Measurements from ENCODE around the gene OR51T1. TPM values are rescaled to one million over a fixed set of nuclear protein-coding genes. Genes with fewer than 3 reads are reported as not detected.

Gene OR51T1
- total RNA-seq, 4 donors from 2014 or later: not detected

GRCh38 chr11:4884361-4884760 lies 2.7 kb downstream of the OR51T1 start:
- whole genome bisulfite sequencing, 2 donors: 60% methylated on average over 3 of the region's 3 CpGs
- Histone ChIP-seq H3K36me3 (no peaks in the 10 kb centered on the region), H3K9me3 (no peaks in the 10 kb centered on the region), H3K27ac (no peak overlapping the region), H3K27me3 (no peaks in the 10 kb centered on the region), H3K4me3 (no peak overlapping the region), H3K4me1 (no peaks in the 10 kb centered on the region)
- intact Hi-C loops (cut with DNase I): no loop called here
- no peak for DNase-seq
- TF ChIP-seq POLR2A (IDR thresholded peaks at IDR 0.05): no peak
- TF ChIP-seq CTCF (IDR thresholded peaks at IDR 0.05): no peak

GRCh38 chr11:4886186-4886585 lies 4.5 kb downstream of the OR51T1 start:
- Histone ChIP-seq H3K27me3 (no peaks in the 10 kb centered on the region), H3K9me3 (no peaks in the 10 kb centered on the region), H3K4me1 (no peaks in the 10 kb centered on the region), H3K36me3 (no peaks in the 10 kb centered on the region), H3K4me3 (no peak overlapping the region), H3K27ac (no peak overlapping the region)
- intact Hi-C loops (cut with DNase I): no loop called here
- DNase-seq: no peak
- no peak for TF ChIP-seq POLR2A (IDR thresholded peaks at IDR 0.05)
- TF ChIP-seq CTCF (IDR thresholded peaks at IDR 0.05): no peak
- WGBS, 2 donors: 25 to 58% methylated on average over 3 of the region's 3 CpGs

DNA sequence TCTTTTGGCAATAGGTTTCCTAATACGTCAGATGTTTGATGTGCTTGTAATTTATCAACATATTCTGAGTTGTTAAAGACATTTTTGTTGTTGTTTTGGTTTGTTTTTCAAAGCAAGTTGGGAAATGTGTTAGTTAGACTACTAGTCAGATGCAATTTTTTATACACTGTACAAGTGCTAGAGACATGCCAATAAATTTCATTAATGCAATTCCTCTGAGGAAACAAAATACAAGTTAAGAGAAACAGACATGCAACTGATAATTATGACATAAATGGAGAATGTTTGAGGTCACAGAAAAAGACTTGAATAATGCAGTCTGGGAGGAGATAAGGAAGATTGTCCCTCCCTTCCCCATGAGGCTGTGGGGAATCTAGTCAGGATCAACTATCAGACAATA lies 5.9 kb downstream of the OR51T1 start:
- no peak overlapping the region for H3K27ac ChIP-seq
- no peaks in the 10 kb centered on the region for H3K36me3 ChIP-seq
- intact Hi-C loops (cut with DNase I): no loop called here
- WGBS, 2 donors: 0% methylated on average over 1 of the region's 1 CpG
- no peak overlapping the region for H3K4me3 ChIP-seq
- no peaks in the 10 kb centered on the region for H3K9me3 ChIP-seq
- no peaks in the 10 kb centered on the region for H3K4me1 ChIP-seq
- DNase-seq: no peak
- no peaks in the 10 kb centered on the region for H3K27me3 ChIP-seq
- TF ChIP-seq CTCF (IDR thresholded peaks at IDR 0.05): no peak
- TF ChIP-seq POLR2A (IDR thresholded peaks at IDR 0.05): no peak

DNA sequence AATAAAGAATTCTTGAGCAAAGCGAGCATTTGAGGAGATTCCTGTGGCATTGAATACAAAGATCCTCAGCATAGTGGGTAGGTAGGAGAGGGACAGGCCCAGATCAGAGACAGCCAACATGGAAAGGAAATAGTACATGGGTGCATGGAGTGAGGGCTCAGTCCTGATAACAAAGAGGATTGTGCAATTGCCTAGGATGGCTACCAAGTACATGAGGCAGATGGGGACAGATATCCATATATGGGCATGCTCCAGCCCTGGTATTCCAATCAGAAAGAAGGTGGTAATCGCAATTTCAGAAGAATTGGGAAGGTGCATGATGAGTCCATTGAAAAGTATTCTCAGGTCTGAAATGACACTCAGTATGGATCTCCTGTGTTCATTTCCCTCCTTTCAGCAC lies 8.6 kb downstream of the OR51T1 start:
- Histone ChIP-seq H3K36me3 (no peaks in the 10 kb centered on the region), H3K27ac (no peak overlapping the region), H3K4me1 (no peaks in the 10 kb centered on the region), H3K4me3 (no peak overlapping the region), H3K9me3 (no peaks in the 10 kb centered on the region), H3K27me3 (no peaks in the 10 kb centered on the region)
- 83 to 91% methylated on average over 2 of the region's 2 CpGs for WGBS, 2 donors
- intact Hi-C loops (cut with DNase I): no loop called here
- DNase-seq: no peak
- TF ChIP-seq POLR2A (IDR thresholded peaks at IDR 0.05) (no peak), CTCF (IDR thresholded peaks at IDR 0.05) (no peak)

DNA sequence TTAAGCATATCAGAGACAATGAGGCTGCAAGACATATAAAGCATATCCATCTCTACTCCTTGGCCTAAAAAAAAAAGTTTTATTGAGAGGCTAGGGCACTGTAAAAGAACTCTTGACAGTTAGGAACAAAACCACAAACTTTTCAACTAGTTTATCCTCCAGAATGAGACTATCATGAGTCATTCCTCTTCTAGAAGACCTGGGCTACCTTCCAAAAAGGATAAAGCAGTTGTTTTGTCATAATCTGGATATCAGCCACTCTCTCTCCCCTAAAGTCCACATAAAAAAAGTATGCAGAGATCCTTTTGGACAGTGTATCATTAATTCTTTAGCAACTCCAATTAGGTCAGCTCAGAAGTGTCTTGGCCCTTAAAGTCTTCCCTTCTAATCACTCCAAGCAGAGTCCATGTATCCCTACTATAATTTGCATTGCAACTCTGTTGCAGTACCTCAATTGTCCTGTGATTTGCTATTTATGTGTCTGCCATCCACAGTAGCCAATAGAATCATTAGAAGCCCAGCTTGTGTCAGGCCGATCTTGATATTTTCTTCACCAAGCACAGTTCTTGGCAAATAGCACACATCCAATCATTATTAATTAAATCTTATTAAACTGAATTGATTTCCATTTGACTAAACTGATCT lies 10.4 kb downstream of the OR51T1 start:
- intact Hi-C loops (cut with DNase I): no loop called here
- Histone ChIP-seq H3K9me3 (no peaks in the 10 kb centered on the region), H3K36me3 (no peaks in the 10 kb centered on the region), H3K4me3 (no peak overlapping the region), H3K27me3 (no peaks in the 10 kb centered on the region), H3K27ac (no peak overlapping the region), H3K4me1 (no peaks in the 10 kb centered on the region)
- TF ChIP-seq POLR2A (IDR thresholded peaks at IDR 0.05) (no peak), CTCF (IDR thresholded peaks at IDR 0.05) (peak in 2 of 6 experiments; percentile 8 to 31)
- no peak for DNase-seq
- WGBS, 2 donors: 83% methylated on average over 1 of the region's 1 CpG

Data from esophagus squamous epithelium (tissue), 5 donors.